Kidney epithelial cell (primary cell): ENCODE results near the gene B4GALT1. TPM values are rescaled to one million over a fixed set of nuclear protein-coding genes. Genes with fewer than 3 reads are reported as not detected.
"Not testable (repeated sequence)": the region's sequence is repeated elsewhere in the genome, so short reads cannot be mapped to it uniquely, and the experiment has no call there.

Experiments used
- DNase-seq: peaks from one replicate; pipeline ENCODE4 v3.0.0-alpha.2; 2010; ENCODE audit warnings: low read depth
- H3K27me3 ChIP-seq: 2 replicates; pipeline ENCODE4 v1.6.0; 2011; ENCODE audit warnings: low read length; ENCODE audit not compliant: control insufficient read depth, insufficient read depth
- H3K36me3 ChIP-seq: 2 replicates; pipeline ENCODE4 v1.5.1; 2011; ENCODE audit warnings: low read length; ENCODE audit not compliant: control insufficient read depth, insufficient read depth
- H3K4me3 ChIP-seq: 2 replicates; pipeline ENCODE4 v1.5.1; 2011; ENCODE audit warnings: low read depth, mild to moderate bottlenecking, control low read depth, low read length
- total RNA-seq: library from RNA; depleted of rRNA; stranded (reverse); fragments of >200 nt; gene quantifications from 2 replicates; pipeline ENCODE4 v1.2.3, GENCODE V29; 2015
- TF ChIP-seq, protein P1 (sequence below): IDR thresholded peaks from 2 replicates; pipeline ENCODE4 v1.5.1; 2011; ENCODE audit warnings: mild to moderate bottlenecking, moderate library complexity, low read length, control low read depth, inconsistent platforms; ENCODE audit not compliant: insufficient read depth, poor library complexity, severe bottlenecking

The B4GALT1 gene
- total RNA-seq, 1 donor from 2014 or later, result 86.1 TPM

DNA sequence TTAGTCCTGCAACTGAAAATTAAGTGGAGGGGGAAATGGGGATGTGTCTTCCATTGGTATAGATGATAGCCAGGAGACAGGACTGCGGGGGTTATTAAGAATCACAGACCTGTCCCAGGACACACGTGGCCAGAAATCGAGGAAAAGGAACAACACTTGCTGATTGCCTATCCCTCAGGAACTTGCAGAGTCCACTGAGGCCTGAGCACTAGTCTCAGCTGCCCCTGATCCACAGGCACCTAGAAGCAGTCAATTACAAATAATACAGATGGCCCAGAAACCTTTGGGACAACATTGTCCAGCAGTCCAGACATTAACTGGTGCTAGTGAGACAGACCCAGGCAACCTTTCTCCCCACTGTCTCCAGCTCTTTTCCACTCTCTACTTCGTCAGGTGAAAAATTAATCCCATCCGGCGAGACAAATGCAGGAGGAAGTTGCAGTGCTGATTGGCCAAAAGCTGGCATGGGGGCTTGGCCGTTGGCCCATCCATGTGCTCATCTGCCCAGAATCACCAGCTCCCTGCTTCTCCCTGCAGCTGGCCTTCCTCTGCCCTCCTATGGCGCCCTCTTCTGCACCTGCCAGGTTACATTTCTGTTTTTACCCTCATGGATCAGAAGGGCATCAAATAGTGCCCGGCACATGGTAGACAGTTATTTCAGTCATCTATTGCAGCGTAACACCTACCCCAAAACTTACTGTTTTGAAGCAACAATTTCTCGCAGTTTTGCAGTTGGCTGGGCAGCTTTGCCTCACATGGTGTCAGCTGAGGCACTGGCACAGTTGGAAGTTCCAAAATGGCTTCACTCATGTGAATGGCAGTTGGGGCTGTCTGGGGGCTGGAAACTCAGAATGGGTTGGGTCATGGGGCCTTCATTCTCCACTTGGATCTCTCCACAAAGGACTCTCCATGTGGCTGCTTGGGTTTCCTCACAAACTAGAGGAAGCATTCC is 3.6 kb upstream of the B4GALT1 start:
- H3K27me3 ChIP-seq, result no peaks in the 10 kb centered on the region
- H3K36me3 ChIP-seq, result no peaks in the 10 kb centered on the region
- DNase-seq, result no peak
- TF ChIP-seq, protein P1, sequence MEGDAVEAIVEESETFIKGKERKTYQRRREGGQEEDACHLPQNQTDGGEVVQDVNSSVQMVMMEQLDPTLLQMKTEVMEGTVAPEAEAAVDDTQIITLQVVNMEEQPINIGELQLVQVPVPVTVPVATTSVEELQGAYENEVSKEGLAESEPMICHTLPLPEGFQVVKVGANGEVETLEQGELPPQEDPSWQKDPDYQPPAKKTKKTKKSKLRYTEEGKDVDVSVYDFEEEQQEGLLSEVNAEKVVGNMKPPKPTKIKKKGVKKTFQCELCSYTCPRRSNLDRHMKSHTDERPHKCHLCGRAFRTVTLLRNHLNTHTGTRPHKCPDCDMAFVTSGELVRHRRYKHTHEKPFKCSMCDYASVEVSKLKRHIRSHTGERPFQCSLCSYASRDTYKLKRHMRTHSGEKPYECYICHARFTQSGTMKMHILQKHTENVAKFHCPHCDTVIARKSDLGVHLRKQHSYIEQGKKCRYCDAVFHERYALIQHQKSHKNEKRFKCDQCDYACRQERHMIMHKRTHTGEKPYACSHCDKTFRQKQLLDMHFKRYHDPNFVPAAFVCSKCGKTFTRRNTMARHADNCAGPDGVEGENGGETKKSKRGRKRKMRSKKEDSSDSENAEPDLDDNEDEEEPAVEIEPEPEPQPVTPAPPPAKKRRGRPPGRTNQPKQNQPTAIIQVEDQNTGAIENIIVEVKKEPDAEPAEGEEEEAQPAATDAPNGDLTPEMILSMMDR, result peak; percentile 49
- no peak overlapping the region for H3K4me3 ChIP-seq

DNA sequence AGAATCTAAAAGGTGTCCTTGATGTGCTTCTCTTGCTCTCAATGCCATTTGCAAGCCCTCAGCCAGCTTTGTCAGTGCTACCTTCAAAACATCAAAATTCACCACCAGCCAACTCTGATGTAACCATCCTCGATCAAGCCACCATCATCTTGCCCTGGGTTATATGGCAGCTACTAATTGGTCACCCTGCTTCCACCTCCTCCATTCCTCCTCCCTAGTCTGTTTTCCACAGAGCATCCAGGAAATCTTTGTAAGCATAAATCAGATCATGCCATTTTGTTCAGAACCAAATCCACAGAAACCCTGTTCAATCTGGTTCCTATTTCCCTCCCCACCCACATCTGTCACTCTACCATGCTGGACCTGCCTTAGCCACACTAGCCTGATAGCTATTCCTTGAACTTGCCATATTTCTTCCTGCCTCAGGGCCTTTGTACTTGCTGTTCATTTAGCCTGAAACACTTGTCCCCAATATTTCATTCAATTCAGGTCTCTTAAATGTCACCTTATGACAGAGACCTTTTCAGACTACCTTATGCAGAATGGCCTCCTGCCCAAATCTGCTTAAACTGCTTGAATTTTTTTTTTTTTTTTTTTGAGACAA is 1.9 kb upstream of the B4GALT1 start:
- H3K36me3 ChIP-seq, result no peaks in the 10 kb centered on the region
- no peak for DNase-seq
- TF ChIP-seq, protein P1, result no peak

DNA sequence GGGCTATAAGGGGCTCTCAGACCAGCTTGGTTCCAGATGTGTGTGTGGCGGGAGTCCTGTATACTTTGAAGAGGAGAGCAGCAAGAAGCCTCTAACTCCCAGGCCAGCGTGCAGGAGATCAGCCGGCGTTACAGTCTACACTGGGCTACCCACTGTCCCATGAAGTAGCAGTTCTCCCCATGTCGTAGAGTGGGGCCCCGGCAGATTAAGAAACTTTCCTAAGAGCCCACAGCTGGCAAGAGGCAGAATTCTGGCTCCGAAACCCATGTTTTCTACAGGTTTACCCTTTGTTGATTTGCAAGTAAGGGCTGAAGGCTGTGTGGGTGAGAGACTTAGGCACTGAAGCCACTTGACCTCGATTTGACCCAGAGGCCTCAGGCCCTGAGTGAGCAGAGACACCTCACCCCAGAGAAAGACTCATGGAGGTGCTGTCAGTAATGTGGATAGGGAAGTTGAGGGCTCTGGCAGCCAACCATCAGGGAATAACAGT is 881 bp upstream of the B4GALT1 start:
- no peak for DNase-seq
- Histone ChIP-seq H3K4me3 (peak overlapping the region; percentile 46), H3K36me3 (no peaks in the 10 kb centered on the region), H3K27me3 (no peaks in the 10 kb centered on the region)
- TF ChIP-seq, protein P1, result no peak

More for the DNA sequence above, 1.9 kb upstream of the B4GALT1 start:
- Histone ChIP-seq H3K4me3 (no peak overlapping the region), H3K27me3 (no peaks in the 10 kb centered on the region)

DNA sequence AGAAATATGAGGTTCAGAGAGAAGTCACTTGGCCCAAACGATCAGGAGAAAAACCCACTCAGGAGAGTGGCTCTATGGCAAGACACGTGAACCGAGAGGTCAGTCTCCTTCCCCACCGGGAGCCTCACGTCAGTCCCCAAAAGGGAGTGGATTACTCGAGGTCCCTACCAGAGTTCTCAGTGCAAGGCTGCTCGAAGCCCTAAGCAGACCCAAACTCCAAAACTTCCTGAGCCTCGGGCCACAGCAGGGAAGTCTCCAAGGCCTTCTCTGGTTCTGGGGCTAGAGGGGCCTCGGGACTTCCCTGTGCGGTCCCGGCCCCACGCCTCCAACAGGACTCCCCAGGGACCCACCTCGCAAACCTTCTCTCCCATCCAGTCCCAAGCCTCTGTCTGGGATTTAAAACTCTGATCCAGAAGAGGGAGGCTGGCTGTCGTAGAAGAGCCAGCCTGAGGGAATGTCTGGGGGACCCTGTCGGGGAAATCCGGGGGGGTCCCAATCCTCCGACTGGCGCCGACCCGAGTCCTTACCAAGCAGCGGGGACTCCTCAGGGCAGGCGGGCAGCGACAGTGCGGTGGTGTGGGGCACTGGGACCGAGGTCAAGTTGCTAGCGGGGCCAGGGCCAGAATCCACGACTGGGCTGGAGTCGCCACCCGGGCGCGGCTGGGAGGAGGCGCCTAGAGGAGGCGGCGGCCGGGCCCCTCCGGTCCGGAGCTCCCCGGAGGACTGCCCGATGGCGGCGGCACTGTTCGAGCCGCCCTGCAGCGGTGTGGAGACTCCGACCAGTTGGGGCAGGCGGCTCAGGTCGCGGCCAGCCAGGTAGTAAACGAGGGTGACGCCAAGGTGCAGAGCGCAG is 679 bp downstream of the B4GALT1 start:
- Histone ChIP-seq H3K4me3 (peak overlapping the region; percentile 92), H3K27me3 (no peaks in the 10 kb centered on the region), H3K36me3 (no peaks in the 10 kb centered on the region)
- DNase-seq, result no peak
- TF ChIP-seq, protein P1, result no peak

DNA sequence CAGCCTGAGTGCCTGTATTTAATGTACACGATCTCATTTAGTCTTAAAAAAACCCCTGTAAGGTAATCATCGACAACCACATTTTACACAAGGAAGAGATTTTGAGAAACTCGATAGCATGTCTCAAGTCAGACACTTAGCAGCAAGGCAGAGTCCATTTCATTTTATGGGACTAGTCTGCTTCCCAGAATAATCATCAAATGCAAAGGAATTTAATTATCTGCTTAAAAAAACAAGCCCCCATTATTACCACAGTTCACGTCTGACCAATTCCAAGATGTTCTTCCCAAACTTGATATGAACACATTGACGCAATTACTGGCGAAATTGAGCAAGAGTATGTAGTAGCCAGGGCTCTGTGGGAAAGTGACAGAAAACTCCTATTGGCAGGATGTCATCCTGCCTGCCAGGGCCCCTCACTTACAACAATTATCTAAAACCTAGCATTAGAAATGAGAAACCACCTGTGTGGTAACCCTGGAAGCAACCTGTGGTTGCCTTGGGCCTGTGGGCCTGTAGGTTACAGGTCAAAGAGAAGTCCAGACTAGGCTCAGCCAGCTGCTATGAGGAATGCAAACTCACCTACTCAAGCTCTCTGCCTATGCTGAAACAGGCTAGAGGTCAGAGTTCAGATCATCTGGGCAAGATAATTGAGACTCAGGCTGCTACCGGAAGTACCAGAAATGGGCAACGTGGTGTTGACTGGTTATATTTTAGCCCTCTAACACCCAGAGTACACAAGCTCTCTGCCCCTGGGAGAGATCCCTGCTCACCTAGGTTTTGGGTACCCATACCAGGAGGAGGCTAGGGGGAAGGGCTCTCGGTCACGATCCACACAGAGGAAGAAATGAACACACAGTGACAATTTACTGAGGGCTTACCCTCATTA is 1.6 kb downstream of the B4GALT1 start:
- Histone ChIP-seq H3K4me3 (peak overlapping the region; percentile 92), H3K36me3 (no peaks in the 10 kb centered on the region), H3K27me3 (no peaks in the 10 kb centered on the region)
- TF ChIP-seq, protein P1, result no peak
- DNase-seq, result no peak

DNA sequence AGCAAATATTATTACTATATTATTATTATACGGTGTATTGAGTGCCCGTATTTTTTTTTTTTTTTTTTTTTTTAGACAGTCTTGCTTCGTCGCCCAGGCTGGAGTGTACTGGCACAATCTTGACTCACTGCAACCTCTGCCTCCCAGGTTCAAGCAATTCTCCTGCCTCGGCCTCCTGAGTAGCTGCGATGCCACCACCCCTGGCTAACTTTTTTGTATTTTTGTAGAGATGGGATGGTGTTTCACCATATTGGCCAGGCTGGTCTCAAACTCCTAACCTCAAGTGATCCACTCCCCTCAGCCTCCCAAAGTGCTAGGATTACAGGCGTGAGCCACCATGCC is 2.2 kb downstream of the B4GALT1 start:
- H3K4me3 ChIP-seq, result peak overlapping the region; percentile 92
- not testable (repeated sequence) for DNase-seq, H3K36me3 ChIP-seq, H3K27me3 ChIP-seq
